ENCODE measurements around the gene LMO7. TPM values are rescaled to one million over a fixed set of nuclear protein-coding genes. Genes with fewer than 3 reads are reported as not detected.

LMO7 gene
- total and polyA plus RNA-seq, 2 donors from 2014 or later: 44.0 to 138 TPM

DNA sequence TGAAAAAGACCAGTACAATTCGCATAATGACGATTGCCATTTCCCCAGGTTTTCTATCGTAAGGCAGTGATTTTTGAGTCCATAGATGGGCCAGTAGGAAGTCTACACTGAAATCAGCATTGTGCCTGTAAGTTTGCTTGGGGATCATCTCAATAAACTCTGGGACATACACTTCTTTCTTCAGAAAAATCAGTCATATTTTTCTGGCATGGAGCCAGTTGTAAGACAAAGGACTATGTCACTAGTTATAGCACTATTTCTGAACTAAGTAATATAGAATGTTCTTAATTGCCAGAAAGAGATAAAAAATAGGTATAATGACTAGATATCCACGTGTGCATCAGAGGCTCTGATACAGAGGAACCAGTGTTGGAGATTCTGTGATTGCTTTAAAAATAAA, 243.5 kb downstream of the LMO7 start:
- intact Hi-C loops (cut with DNase I): no loop called here
- TF ChIP-seq, protein P1, sequence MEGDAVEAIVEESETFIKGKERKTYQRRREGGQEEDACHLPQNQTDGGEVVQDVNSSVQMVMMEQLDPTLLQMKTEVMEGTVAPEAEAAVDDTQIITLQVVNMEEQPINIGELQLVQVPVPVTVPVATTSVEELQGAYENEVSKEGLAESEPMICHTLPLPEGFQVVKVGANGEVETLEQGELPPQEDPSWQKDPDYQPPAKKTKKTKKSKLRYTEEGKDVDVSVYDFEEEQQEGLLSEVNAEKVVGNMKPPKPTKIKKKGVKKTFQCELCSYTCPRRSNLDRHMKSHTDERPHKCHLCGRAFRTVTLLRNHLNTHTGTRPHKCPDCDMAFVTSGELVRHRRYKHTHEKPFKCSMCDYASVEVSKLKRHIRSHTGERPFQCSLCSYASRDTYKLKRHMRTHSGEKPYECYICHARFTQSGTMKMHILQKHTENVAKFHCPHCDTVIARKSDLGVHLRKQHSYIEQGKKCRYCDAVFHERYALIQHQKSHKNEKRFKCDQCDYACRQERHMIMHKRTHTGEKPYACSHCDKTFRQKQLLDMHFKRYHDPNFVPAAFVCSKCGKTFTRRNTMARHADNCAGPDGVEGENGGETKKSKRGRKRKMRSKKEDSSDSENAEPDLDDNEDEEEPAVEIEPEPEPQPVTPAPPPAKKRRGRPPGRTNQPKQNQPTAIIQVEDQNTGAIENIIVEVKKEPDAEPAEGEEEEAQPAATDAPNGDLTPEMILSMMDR (IDR thresholded peaks at IDR 0.05; ENCODE audit: borderline replicate concordance, extremely low read depth, insufficient read depth): no peak
- Histone ChIP-seq H3K9me3 (ENCODE audit: control insufficient read depth in 2 of 3, insufficient read depth in 1 of 3, low read length in 3 of 3) (no peaks in the 10 kb centered on the region), H3K36me3 (ENCODE audit: control insufficient read depth in 2 of 3, insufficient read depth in 3 of 3, low read length in 3 of 3) (no peaks in the 10 kb centered on the region), H3K4me3 (ENCODE audit: low read length in 3 of 3) (no peak overlapping the region), H3K27me3 (ENCODE audit: control insufficient read depth, insufficient read depth, low read length) (no peaks in the 10 kb centered on the region), H3K4me1 (ENCODE audit: control insufficient read depth in 2 of 3, insufficient read depth in 2 of 3, low read depth in 1 of 3, low read length in 3 of 3) (no peaks in the 10 kb centered on the region), H3K27ac (ENCODE audit: low read depth in 2 of 2, low read length in 2 of 2) (no peak overlapping the region), H3K9ac (ENCODE audit: low read length in 3 of 3) (no peak overlapping the region)
- no peak for FAIRE-seq
- DNase-seq: no peak

DNA sequence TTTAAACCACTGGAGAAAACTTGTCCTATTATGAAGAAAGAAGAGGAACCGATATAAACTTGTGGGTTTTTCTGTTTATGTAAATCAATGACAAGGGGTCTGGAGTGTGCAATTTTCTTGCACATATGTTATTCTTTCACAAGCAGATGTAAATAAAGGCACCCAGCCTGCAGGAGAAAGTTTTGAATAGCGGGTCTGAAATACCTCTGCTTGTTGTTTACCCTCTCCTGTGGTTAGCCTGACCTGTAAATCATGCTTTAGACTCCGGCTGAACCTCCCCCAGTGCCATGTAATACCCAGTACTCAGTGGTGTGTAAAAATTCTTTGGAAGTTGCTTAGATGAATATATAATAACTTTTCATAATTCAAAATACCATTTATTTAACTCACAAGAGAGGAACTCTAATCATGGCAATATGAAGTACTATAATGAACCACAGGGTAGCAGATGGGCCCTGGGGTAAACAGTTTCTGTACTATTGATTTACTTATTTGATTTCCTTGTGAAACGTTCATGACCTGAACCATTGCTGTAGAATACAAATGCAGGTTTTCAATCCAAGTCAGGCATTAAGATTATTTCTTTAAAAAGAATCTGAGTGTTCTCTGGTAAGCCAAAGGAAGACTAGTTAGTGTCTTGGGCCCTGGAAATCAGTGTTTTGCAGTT, 245.1 kb downstream of the LMO7 start:
- intact Hi-C loops (cut with DNase I): no loop called here
- Histone ChIP-seq H3K27me3 (ENCODE audit: control insufficient read depth, insufficient read depth, low read length) (no peaks in the 10 kb centered on the region), H3K36me3 (ENCODE audit: control insufficient read depth in 2 of 3, insufficient read depth in 3 of 3, low read length in 3 of 3) (no peaks in the 10 kb centered on the region), H3K4me1 (ENCODE audit: control insufficient read depth in 2 of 3, insufficient read depth in 2 of 3, low read depth in 1 of 3, low read length in 3 of 3) (no peaks in the 10 kb centered on the region), H3K4me3 (ENCODE audit: low read length in 3 of 3) (no peak overlapping the region), H3K9ac (ENCODE audit: low read length in 3 of 3) (no peak overlapping the region), H3K27ac (ENCODE audit: low read depth in 2 of 2, low read length in 2 of 2) (no peak overlapping the region), H3K9me3 (ENCODE audit: control insufficient read depth in 2 of 3, insufficient read depth in 1 of 3, low read length in 3 of 3) (no peaks in the 10 kb centered on the region)
- no peak for FAIRE-seq
- TF ChIP-seq, protein P1 (IDR thresholded peaks at IDR 0.05; ENCODE audit: borderline replicate concordance, extremely low read depth, insufficient read depth): no peak
- DNase-seq: peak in 2 of 5 donors; percentile 12 to 21

DNA sequence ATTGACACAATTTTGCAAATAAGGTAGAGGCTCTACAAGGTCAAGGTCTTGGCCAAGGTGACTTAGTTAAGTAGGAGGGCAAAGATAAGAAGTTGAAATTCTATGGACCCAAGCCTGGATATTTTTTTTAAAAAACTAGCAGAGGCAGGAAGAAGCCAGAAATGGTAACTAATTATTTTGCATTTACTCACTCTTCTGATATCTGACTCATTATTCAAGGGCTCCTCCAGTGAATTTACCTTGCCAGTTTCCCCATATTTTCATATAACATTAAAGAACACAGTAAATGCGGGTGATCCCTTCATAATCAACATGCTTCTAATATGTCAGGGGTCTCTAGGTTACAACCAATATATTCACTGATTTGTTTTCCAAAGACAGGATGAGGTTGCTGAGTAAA, 246.1 kb downstream of the LMO7 start:
- DNase-seq (no peak), FAIRE-seq (no peak)
- Histone ChIP-seq H3K27ac (ENCODE audit: low read depth in 2 of 2, low read length in 2 of 2) (no peak overlapping the region), H3K9ac (ENCODE audit: low read length in 3 of 3) (no peak overlapping the region), H3K27me3 (ENCODE audit: control insufficient read depth, insufficient read depth, low read length) (no peaks in the 10 kb centered on the region), H3K36me3 (ENCODE audit: control insufficient read depth in 2 of 3, insufficient read depth in 3 of 3, low read length in 3 of 3) (no peaks in the 10 kb centered on the region), H3K4me1 (ENCODE audit: control insufficient read depth in 2 of 3, insufficient read depth in 2 of 3, low read depth in 1 of 3, low read length in 3 of 3) (no peaks in the 10 kb centered on the region), H3K9me3 (ENCODE audit: control insufficient read depth in 2 of 3, insufficient read depth in 1 of 3, low read length in 3 of 3) (no peaks in the 10 kb centered on the region), H3K4me3 (ENCODE audit: low read length in 3 of 3) (no peak overlapping the region)
- intact Hi-C loops (cut with DNase I): no loop called here
- TF ChIP-seq, protein P1 (IDR thresholded peaks at IDR 0.05; ENCODE audit: borderline replicate concordance, extremely low read depth, insufficient read depth): no peak

DNA sequence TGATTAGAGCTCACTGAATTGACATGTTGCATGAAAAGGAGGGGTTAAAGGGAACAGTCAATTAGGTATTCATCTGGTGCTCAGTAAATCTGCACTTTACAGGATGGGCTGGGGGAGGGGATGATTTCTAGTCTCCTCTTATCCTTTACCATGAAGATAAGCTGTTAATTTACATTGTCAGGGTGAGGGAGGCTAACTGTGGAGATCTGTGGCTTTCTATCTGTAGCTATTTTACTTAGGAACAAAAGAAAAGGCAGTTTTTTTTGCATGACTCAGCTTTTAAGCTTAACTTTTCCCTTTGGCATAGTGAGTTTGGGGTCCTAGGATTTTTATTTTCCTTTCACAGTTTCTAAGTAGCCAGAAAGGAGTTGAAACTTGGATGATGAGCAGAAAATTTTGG, 253.3 kb downstream of the LMO7 start:
- no peaks in the 10 kb centered on the region for H3K4me1 ChIP-seq (ENCODE audit: control insufficient read depth in 2 of 3, insufficient read depth in 2 of 3, low read depth in 1 of 3, low read length in 3 of 3)
- TF ChIP-seq, protein P1 (IDR thresholded peaks at IDR 0.05; ENCODE audit: borderline replicate concordance, extremely low read depth, insufficient read depth): no peak
- H3K9me3 ChIP-seq (ENCODE audit: control insufficient read depth in 2 of 3, insufficient read depth in 1 of 3, low read length in 3 of 3): no peaks in the 10 kb centered on the region
- no peak overlapping the region for H3K9ac ChIP-seq (ENCODE audit: low read length in 3 of 3)
- DNase-seq (no peak), FAIRE-seq (no peak)
- H3K4me3 ChIP-seq (ENCODE audit: low read length in 3 of 3): no peak overlapping the region
- no peak overlapping the region for H3K27ac ChIP-seq (ENCODE audit: low read depth in 2 of 2, low read length in 2 of 2)
- intact Hi-C loops (cut with DNase I): no loop called here
- no peaks in the 10 kb centered on the region for H3K36me3 ChIP-seq (ENCODE audit: control insufficient read depth in 2 of 3, insufficient read depth in 3 of 3, low read length in 3 of 3)
- H3K27me3 ChIP-seq (ENCODE audit: control insufficient read depth, insufficient read depth, low read length): no peaks in the 10 kb centered on the region
